GM12878 (cell line): ENCODE data around the gene H19. TPM values are rescaled to one million over a fixed set of nuclear protein-coding genes. Genes with fewer than 3 reads are reported as not detected.

ENCODE experiments used
- ATAC-seq: fragments of 200-7000 bp; cut with Tn5 transposase; 3 replicates; pipeline ENCODE4 v1.9.1; 2020; ENCODE audit warnings: mild to moderate bottlenecking, moderate library complexity
- BruUV-seq: library from RNA; stranded (reverse); fragments of 400-500 nt; replicated peaks from 2 replicates; lab custom pipeline; 2021; lab: Mats Ljungman, UMichigan
- CTCF ChIA-PET: fragments of 300-600 bp; sonication (Branson Sonifier 250); formaldehyde crosslinking; extraction: SDS; loops from one replicate; lab custom pipeline; 2021; ENCODE audit warnings: inconsistent platforms; lab: Yijun Ruan, JAX
- POLR2A ChIA-PET: fragments of 350-600 bp; formaldehyde crosslinking; extraction: SDS; loops from one replicate; lab custom pipeline; 2021; ENCODE audit warnings: inconsistent platforms; lab: Charles Lee
- RAD21 ChIA-PET: fragments of 300-600 bp; sonication (Branson Sonifier 250); formaldehyde crosslinking; loops from one replicate; lab custom pipeline; 2023; ENCODE audit warnings: antibody characterized with exemption; ENCODE audit not compliant: unreplicated experiment; lab: Charles Lee
- SMC1A ChIA-PET: fragments of 300-600 bp; sonication (Branson Sonifier 250); formaldehyde crosslinking; loops from one replicate; lab custom pipeline; 2023; ENCODE audit not compliant: unreplicated experiment, uncharacterized antibody; lab: Charles Lee
- DNase-seq: peaks from one replicate; pipeline ENCODE4 v3.0.0-alpha.2; 2011; ENCODE audit warnings: low read depth, low spot score
- FAIRE-seq: peaks from 3 replicates; lab custom pipeline; 2011; peaks lifted over from hg19 to GRCh38; lab: Jason Lieb, UNC
- H2AFZ ChIP-seq: 2 replicates; pipeline ENCODE4 v1.6.0; 2011; ENCODE audit warnings: low read depth, low read length, control low read depth; ENCODE audit not compliant: control insufficient read depth
- H3K27ac ChIP-seq: 2 replicates; pipeline ENCODE4 v1.5.1; 2011; ENCODE audit warnings: control low read depth; ENCODE audit not compliant: control insufficient read depth, insufficient read depth
- H3K27me3 ChIP-seq, 2 experiments: replicated peaks in 1 of 2; 2 replicates each; pipeline versions ENCODE4 v1.6.0 to v1.6.1; 2011; ENCODE audit warnings: low read length in 1 of 2; ENCODE audit not compliant: control insufficient read depth in 2 of 2, insufficient read depth in 2 of 2
- H3K36me3 ChIP-seq, 2 experiments: 2 replicates each; pipeline ENCODE4 v1.5.1; 2011; ENCODE audit warnings: low read length in 1 of 2; ENCODE audit not compliant: control insufficient read depth in 2 of 2, insufficient read depth in 2 of 2
- H3K4me1 ChIP-seq: 2 replicates; pipeline ENCODE4 v1.6.1; 2011; ENCODE audit warnings: mild to moderate bottlenecking, low read length, moderate library complexity, mixed read lengths; ENCODE audit not compliant: control insufficient read depth, insufficient read depth
- H3K4me2 ChIP-seq: 2 replicates; pipeline ENCODE4 v1.6.0; 2011; ENCODE audit warnings: control low read depth; ENCODE audit not compliant: control insufficient read depth, insufficient read depth
- H3K4me3 ChIP-seq: fragments of 200-600 bp; sonication (generic); 2 replicates; pipeline ENCODE4 v1.5.1; 2016
- H3K79me2 ChIP-seq: 2 replicates; pipeline ENCODE4 v1.6.0; 2011; ENCODE audit warnings: low read length; ENCODE audit not compliant: control insufficient read depth, insufficient read depth
- H3K9ac ChIP-seq: 2 replicates; pipeline ENCODE4 v1.8.0; 2011; ENCODE audit warnings: low read length, control low read depth, mixed read lengths; ENCODE audit not compliant: control insufficient read depth, insufficient read depth
- H3K9me3 ChIP-seq: replicated peaks from 3 replicates; pipeline ENCODE4 v1.5.1; 2011; ENCODE audit warnings: mild to moderate bottlenecking, low read length; ENCODE audit not compliant: control insufficient read depth, insufficient read depth
- H4K20me1 ChIP-seq: 2 replicates; pipeline ENCODE4 v1.6.0; 2011; ENCODE audit not compliant: control insufficient read depth, insufficient read depth
- ASH2L ChIP-seq: fragments of 300-600, 200-600 bp; sonication (generic); IDR thresholded peaks from 2 replicates; pipeline ENCODE4 v1.6.1; 2017; ENCODE audit warnings: low read depth, mild to moderate bottlenecking, borderline replicate concordance
- BHLHE40 ChIP-seq, 2 experiments: fragments of 450-650 bp in 1 of 2; IDR thresholded peaks; 2 replicates each; pipeline ENCODE4 v1.6.1; 2011 to 2017; ENCODE audit warnings: low read depth in 2 of 2, borderline replicate concordance in 1 of 2, improper control_type of control experiment in 1 of 2, low read length in 1 of 2, mild to moderate bottlenecking in 1 of 2
- CHD2 ChIP-seq: IDR thresholded peaks from 2 replicates; pipeline ENCODE4 v1.6.1; 2011; ENCODE audit warnings: low read depth, low read length, improper control_type of control experiment, borderline replicate concordance
- IRF4 ChIP-seq: IDR thresholded peaks from 2 replicates; pipeline ENCODE4 v1.6.1; 2011; ENCODE audit warnings: low read depth, low read length
- LARP7 ChIP-seq: fragments of 450-650 bp; IDR thresholded peaks from 2 replicates; pipeline ENCODE4 v1.6.1; 2017; ENCODE audit warnings: mild to moderate bottlenecking
- NFXL1 ChIP-seq: fragments of 450-650 bp; IDR thresholded peaks from 2 replicates; pipeline ENCODE4 v1.6.1; 2017; ENCODE audit warnings: antibody characterized with exemption, mild to moderate bottlenecking, borderline replicate concordance
- POLR2AphosphoS5 ChIP-seq: IDR thresholded peaks from 2 replicates; pipeline ENCODE4 v1.6.1; 2011; ENCODE audit warnings: mild to moderate bottlenecking, low read length, inconsistent platforms
- RAD51 ChIP-seq: fragments of 450-650 bp; IDR thresholded peaks from 2 replicates; pipeline ENCODE4 v1.6.1; 2016; ENCODE audit warnings: moderate library complexity, mild to moderate bottlenecking, inconsistent platforms
- RB1 ChIP-seq: fragments of 450-650 bp; formaldehyde crosslinking; IDR thresholded peaks from 2 replicates; pipeline ENCODE4 v1.6.1; 2017; ENCODE audit warnings: mild to moderate bottlenecking, borderline replicate concordance
- SREBF1 ChIP-seq: IDR thresholded peaks from 2 replicates; pipeline ENCODE4 v1.6.1; 2012; ENCODE audit warnings: mild to moderate bottlenecking, low read length
- TARDBP ChIP-seq: IDR thresholded peaks from 2 replicates; pipeline ENCODE4 v1.6.1; 2016; ENCODE audit warnings: borderline replicate concordance
- TCF12 ChIP-seq: IDR thresholded peaks from 2 replicates; pipeline ENCODE4 v1.6.1; 2011; ENCODE audit warnings: low read depth, mild to moderate bottlenecking, low read length
- ZBED1 ChIP-seq: IDR thresholded peaks from 2 replicates; pipeline ENCODE4 v1.6.1; 2016; ENCODE audit warnings: borderline replicate concordance
- WGBS: methylation state at CpG from one replicate; pipeline ENCODE4 v1.1.6; 2016; ENCODE audit warnings: low lambda C conversion rate; ENCODE audit not compliant: insufficient replicate concordance, insufficient coverage; ENCODE audit errors: missing lambda C conversion rate; 5-methylcytosine and 5-hydroxymethylcytosine counted together
- in situ Hi-C: fragments of 300-500 bp; cut with MboI; formaldehyde crosslinking; loops from 9 replicates; pipeline ENCODE4 v1.14.3; 2018; ENCODE audit warnings: mixed read lengths
- intact Hi-C: fragments of 100-400 bp; cut with micrococcal nuclease; formaldehyde crosslinking; loops from one replicate; pipeline ENCODE4 v1.14.2; 2022; ENCODE audit not compliant: unreplicated experiment
- polyA plus RNA-seq, 11 experiments: library from polyadenylated mRNA; depleted of rRNA in 4 of 11; unstranded in 6 of 11; stranded (reverse) in 5 of 11; fragments of >200 nt; fragmentation: Nextera tagmentation in 4 of 11; fragmentation: Illumina TruSeq in 1 of 11; extraction: Ambion mirVana in 4 of 11; extraction: Trizol in 1 of 11; gene quantifications; 1 replicate in 1 of 11; 2 replicates in 10 of 11; pipeline versions ENCODE4 v1.2.1 to v1.2.3, GENCODE V29; 2011 to 2016; ENCODE audit warnings: inconsistent platforms in 2 of 11, missing spikeins in 2 of 11, low read depth in 1 of 11
- total RNA-seq, 4 experiments: library from RNA; depleted of rRNA in 3 of 4; stranded (reverse); fragments of >200 nt in 3 of 4; fragmentation: Illumina TruSeq in 1 of 4; extraction: Trizol in 1 of 4; gene quantifications; 2 replicates each; pipeline versions ENCODE4 v1.2.1 to v1.2.3, GENCODE V29; 2013 to 2021
- TF ChIP-seq, protein P1 (sequence below): fragments of 450-650 bp; IDR thresholded peaks from 2 replicates; pipeline ENCODE4 v1.6.1; 2016; ENCODE audit warnings: mild to moderate bottlenecking, moderate library complexity, borderline replicate concordance
- TF ChIP-seq, protein P2 (sequence below): fragments of 450-650 bp; formaldehyde crosslinking; IDR thresholded peaks from 2 replicates; pipeline ENCODE4 v1.4.0; 2022; ENCODE audit warnings: mild to moderate bottlenecking, moderate library complexity

Gene H19
- total and polyA plus RNA-seq, 10 of the 15 experiments (the other 5 are each of a cell fraction or from before 2014, with no cell fraction given), result 0.04 to 1.2 (median 0.31) TPM; not detected in 6

DNA sequence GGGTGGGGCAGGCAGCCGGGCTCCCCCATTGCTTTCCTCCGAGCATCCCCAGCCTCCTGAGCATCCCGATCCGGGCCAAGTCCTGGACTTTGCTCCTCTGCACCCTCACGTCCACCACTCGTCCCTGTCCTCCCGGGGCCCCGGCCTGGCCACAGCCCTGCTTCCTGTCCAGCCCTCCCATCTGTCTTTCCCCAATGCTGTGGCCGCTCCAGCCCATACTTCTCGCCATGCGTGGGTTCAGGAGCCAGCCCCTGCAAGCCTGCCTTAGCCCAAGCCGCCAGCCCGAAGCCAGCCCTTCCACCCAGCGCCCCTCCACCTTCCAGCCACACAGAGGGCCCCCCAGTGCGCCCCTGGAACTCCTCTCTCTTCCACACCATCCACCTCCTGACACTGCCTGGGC is 26.7 kb downstream of the H19 start (continued):
- no peak for TF ChIP-seq TCF12

- no CpG with 5 or more reads among the region's 23 CpGs for WGBS
- TF ChIP-seq POLR2AphosphoS5, result no peak
- TF ChIP-seq RB1, result no peak
- TF ChIP-seq LARP7, result no peak
- TF ChIP-seq, protein P1, sequence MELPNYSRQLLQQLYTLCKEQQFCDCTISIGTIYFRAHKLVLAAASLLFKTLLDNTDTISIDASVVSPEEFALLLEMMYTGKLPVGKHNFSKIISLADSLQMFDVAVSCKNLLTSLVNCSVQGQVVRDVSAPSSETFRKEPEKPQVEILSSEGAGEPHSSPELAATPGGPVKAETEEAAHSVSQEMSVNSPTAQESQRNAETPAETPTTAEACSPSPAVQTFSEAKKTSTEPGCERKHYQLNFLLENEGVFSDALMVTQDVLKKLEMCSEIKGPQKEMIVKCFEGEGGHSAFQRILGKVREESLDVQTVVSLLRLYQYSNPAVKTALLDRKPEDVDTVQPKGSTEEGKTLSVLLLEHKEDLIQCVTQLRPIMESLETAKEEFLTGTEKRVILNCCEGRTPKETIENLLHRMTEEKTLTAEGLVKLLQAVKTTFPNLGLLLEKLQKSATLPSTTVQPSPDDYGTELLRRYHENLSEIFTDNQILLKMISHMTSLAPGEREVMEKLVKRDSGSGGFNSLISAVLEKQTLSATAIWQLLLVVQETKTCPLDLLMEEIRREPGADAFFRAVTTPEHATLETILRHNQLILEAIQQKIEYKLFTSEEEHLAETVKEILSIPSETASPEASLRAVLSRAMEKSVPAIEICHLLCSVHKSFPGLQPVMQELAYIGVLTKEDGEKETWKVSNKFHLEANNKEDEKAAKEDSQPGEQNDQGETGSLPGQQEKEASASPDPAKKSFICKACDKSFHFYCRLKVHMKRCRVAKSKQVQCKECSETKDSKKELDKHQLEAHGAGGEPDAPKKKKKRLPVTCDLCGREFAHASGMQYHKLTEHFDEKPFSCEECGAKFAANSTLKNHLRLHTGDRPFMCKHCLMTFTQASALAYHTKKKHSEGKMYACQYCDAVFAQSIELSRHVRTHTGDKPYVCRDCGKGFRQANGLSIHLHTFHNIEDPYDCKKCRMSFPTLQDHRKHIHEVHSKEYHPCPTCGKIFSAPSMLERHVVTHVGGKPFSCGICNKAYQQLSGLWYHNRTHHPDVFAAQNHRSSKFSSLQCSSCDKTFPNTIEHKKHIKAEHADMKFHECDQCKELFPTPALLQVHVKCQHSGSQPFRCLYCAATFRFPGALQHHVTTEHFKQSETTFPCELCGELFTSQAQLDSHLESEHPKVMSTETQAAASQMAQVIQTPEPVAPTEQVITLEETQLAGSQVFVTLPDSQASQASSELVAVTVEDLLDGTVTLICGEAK, result no peak
- TF ChIP-seq IRF4, result no peak
- TF ChIP-seq, protein P2, sequence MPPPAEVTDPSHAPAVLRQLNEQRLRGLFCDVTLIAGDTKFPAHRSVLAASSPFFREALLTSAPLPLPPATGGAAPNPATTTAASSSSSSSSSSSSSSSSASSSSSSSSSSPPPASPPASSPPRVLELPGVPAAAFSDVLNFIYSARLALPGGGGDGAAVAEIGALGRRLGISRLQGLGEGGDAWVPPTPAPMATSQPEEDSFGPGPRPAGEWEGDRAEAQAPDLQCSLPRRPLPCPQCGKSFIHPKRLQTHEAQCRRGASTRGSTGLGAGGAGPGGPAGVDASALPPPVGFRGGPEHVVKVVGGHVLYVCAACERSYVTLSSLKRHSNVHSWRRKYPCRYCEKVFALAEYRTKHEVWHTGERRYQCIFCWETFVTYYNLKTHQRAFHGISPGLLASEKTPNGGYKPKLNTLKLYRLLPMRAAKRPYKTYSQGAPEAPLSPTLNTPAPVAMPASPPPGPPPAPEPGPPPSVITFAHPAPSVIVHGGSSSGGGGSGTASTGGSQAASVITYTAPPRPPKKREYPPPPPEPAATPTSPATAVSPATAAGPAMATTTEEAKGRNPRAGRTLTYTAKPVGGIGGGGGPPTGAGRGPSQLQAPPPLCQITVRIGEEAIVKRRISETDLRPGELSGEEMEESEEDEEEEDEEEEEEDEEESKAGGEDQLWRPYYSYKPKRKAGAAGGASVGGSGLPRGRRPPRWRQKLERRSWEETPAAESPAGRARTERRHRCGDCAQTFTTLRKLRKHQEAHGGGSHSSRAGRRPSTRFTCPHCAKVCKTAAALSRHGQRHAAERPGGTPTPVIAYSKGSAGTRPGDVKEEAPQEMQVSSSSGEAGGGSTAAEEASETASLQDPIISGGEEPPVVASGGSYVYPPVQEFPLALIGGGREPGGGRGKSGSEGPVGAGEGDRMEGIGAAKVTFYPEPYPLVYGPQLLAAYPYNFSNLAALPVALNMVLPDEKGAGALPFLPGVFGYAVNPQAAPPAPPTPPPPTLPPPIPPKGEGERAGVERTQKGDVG (CRISPR knock-in tag), result no peak
- no peak for TF ChIP-seq CHD2
- no peak for TF ChIP-seq RAD51
- no peak for TF ChIP-seq ASH2L
- no peak for TF ChIP-seq SREBF1
- TF ChIP-seq TARDBP, result no peak
- no peak for TF ChIP-seq BHLHE40 (IDR thresholded peaks at IDR 0.05; ENCODE audit: borderline replicate concordance in 1 of 2, low read depth in 2 of 2, low read length in 1 of 2)
- TF ChIP-seq ZBED1, result no peak
- no peak for TF ChIP-seq NFXL1
Observed at GRCh38 chr11:1969776-1970175, 27.9 kb downstream of the H19 start.

More at GRCh38 chr11:1969776-1970175, 27.9 kb downstream of the H19 start:
- Histone ChIP-seq H4K20me1 (no peaks in the 10 kb centered on the region), H3K4me3 (no peak overlapping the region), H3K27ac (no peak overlapping the region), H3K9ac (no peak overlapping the region), H3K79me2 (no peaks in the 10 kb centered on the region), H3K9me3 (no peaks in the 10 kb centered on the region), H3K27me3 (no peaks in the 10 kb centered on the region), H3K36me3 (no peaks in the 10 kb centered on the region), H2AFZ (no peak overlapping the region), H3K4me2 (no peak overlapping the region), H3K4me1 (no peaks in the 10 kb centered on the region)
- intact Hi-C loops (no loop called here), in situ Hi-C loops (no loop called here)
- POLR2A ChIA-PET, result no interaction called here
- CTCF ChIA-PET, result no interaction called here
- no peak for DNase-seq
- FAIRE-seq, result no peak
- BruUV-seq, result no TSS peak
- ATAC-seq, result no peak
- SMC1A ChIA-PET, result no interaction called here
- RAD21 ChIA-PET, result no interaction called here
